ENCODE results near the gene UQCC2.

DNA sequence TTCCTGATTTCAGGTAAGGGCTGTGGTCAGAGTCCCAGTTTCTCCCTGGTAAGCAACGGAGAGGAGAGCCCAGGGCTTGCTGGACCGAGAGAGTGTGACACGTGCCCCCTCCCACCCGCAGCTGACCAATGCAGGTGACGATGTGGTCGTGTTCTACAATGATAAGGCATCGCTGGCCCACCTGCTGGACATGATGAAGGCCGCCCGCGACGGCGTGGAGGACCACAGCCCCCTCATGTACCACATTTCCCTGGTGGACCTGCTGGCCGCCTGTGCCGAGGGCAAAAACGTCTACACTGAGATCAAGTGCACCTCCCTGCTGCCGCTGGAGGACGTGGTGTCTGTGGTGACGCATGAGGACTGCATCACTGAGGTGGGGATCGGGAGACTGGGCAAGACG is 31.7 kb downstream of the UQCC2 start:
- TF ChIP-seq GABPA (IDR thresholded peaks at IDR 0.05; ENCODE audit: low read depth) = no peak
- TF ChIP-seq, protein P1, sequence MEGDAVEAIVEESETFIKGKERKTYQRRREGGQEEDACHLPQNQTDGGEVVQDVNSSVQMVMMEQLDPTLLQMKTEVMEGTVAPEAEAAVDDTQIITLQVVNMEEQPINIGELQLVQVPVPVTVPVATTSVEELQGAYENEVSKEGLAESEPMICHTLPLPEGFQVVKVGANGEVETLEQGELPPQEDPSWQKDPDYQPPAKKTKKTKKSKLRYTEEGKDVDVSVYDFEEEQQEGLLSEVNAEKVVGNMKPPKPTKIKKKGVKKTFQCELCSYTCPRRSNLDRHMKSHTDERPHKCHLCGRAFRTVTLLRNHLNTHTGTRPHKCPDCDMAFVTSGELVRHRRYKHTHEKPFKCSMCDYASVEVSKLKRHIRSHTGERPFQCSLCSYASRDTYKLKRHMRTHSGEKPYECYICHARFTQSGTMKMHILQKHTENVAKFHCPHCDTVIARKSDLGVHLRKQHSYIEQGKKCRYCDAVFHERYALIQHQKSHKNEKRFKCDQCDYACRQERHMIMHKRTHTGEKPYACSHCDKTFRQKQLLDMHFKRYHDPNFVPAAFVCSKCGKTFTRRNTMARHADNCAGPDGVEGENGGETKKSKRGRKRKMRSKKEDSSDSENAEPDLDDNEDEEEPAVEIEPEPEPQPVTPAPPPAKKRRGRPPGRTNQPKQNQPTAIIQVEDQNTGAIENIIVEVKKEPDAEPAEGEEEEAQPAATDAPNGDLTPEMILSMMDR (IDR thresholded peaks at IDR 0.05; ENCODE audit: insufficient read depth, low read length) = no peak

Data from HL-60 (cell line).